Measurements from ENCODE around the gene NME9. TPM values are rescaled to one million over a fixed set of nuclear protein-coding genes. Genes with fewer than 3 reads are reported as not detected.

NME9 gene
- total RNA-seq, 2 donors from 2014 or later, result 0.40 to 1.3 TPM

- H3K9me3 ChIP-seq (ENCODE audit: control insufficient read depth, low read length), result no peaks in the 10 kb centered on the region
- H3K4me3 ChIP-seq (ENCODE audit: low read length), result no peak overlapping the region
- Mint-ChIP-seq H3K27me3 (ENCODE audit: insufficient read depth) (no peaks in the 10 kb centered on the region), H3K27ac (no peak overlapping the region), H3K4me1 (peaks cover 2% of the 10 kb centered on the region), H3K9me3 (no peaks in the 10 kb centered on the region), H3K36me3 (ENCODE audit: low read depth) (no peaks in the 10 kb centered on the region), H3K4me3 (no peak overlapping the region)
- 87 to 95% methylated on average over 7 of the region's 7 CpGs for WGBS, 2 experiments (ENCODE audit: insufficient coverage in 1 of 2, insufficient read length in 1 of 2)
- H3K4me1 ChIP-seq (ENCODE audit: control insufficient read depth, insufficient read depth, low read length), result no peaks in the 10 kb centered on the region
- no peak for DNase-seq
- no peak overlapping the region for H3K9ac ChIP-seq (ENCODE audit: extremely low read depth, low read length, poor library complexity, severe bottlenecking)
- TF ChIP-seq CTCF (conservative IDR thresholded peaks at IDR 0.05), result no peak
- no peaks in the 10 kb centered on the region for H3K27me3 ChIP-seq (ENCODE audit: control insufficient read depth, insufficient read depth, low read length, poor library complexity, severe bottlenecking)
- no peaks in the 10 kb centered on the region for H3K36me3 ChIP-seq (ENCODE audit: control insufficient read depth, insufficient read depth, low read length)
- no peak overlapping the region for H3K27ac ChIP-seq (ENCODE audit: low read depth, low read length)
These were observed 32.9 kb upstream of the NME9 start for GRCh38 chr3:138362538-138362937.

GRCh38 chr3:138361561-138361971 is 31.9 kb upstream of the NME9 start:
- no peaks in the 10 kb centered on the region for H3K4me1 ChIP-seq (ENCODE audit: control insufficient read depth, insufficient read depth, low read length)
- no peaks in the 10 kb centered on the region for H3K36me3 ChIP-seq (ENCODE audit: control insufficient read depth, insufficient read depth, low read length)
- H3K27me3 ChIP-seq (ENCODE audit: control insufficient read depth, insufficient read depth, low read length, poor library complexity, severe bottlenecking), result no peaks in the 10 kb centered on the region
- no peak overlapping the region for H3K27ac Mint-ChIP-seq
- no peak overlapping the region for H3K27ac ChIP-seq (ENCODE audit: low read depth, low read length)
- WGBS, 2 experiments (ENCODE audit: insufficient coverage in 1 of 2, insufficient read length in 1 of 2), result 89 to 93% methylated on average over 7 of the region's 7 CpGs
- H3K27me3 Mint-ChIP-seq (ENCODE audit: insufficient read depth), result no peaks in the 10 kb centered on the region
- H3K4me3 Mint-ChIP-seq, result no peak overlapping the region
- H3K9me3 ChIP-seq (ENCODE audit: control insufficient read depth, low read length), result no peaks in the 10 kb centered on the region
- DNase-seq, result no peak
- H3K36me3 Mint-ChIP-seq (ENCODE audit: low read depth), result no peaks in the 10 kb centered on the region
- no peak for TF ChIP-seq CTCF (conservative IDR thresholded peaks at IDR 0.05)
- no peak overlapping the region for H3K4me3 ChIP-seq (ENCODE audit: low read length)
- H3K9ac ChIP-seq (ENCODE audit: extremely low read depth, low read length, poor library complexity, severe bottlenecking), result no peak overlapping the region
- peaks cover 2% of the 10 kb centered on the region for H3K4me1 Mint-ChIP-seq
- H3K9me3 Mint-ChIP-seq, result no peaks in the 10 kb centered on the region

DNA sequence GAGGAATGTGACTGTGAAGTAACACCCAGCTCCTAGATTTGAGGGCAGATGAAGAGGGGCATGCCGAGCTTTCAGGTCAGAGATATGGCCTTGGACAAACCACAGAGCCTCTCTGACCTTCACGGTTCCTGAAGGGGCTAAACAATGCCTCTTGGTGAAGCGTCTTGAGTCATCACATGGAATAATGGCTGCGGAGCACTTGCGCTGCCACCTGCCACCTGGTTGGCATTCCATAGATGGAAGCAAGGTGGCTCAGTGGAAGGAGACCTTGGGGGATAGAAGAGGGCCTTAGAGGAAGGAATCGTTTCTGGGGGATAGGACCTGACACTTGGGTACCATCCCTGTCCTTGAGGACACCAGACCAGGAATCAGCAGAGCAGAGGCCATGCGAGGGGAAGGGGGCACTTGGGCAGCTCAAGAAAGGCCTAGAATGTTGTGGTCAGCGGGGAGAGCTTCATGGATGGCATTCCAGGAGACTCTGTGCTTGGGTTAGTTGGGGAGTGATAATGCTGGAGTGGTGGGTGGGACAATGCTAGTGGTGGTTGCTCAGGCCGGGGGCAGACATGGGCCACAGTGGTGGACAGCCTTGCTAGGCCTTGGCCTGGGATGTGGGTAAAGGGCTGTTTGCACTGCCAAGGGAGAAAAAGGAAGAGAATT is 31.3 kb upstream of the NME9 start:
- H3K4me1 ChIP-seq (ENCODE audit: control insufficient read depth, insufficient read depth, low read length), result no peaks in the 10 kb centered on the region

More for the DNA sequence above, 31.3 kb upstream of the NME9 start:
- H3K9me3 Mint-ChIP-seq, result no peaks in the 10 kb centered on the region
- H3K4me3 Mint-ChIP-seq, result no peak overlapping the region
- H3K4me1 Mint-ChIP-seq, result peaks cover 2% of the 10 kb centered on the region
- DNase-seq, result no peak
- Histone ChIP-seq H3K27ac (ENCODE audit: low read depth, low read length) (no peak overlapping the region), H3K9ac (ENCODE audit: extremely low read depth, low read length, poor library complexity, severe bottlenecking) (no peak overlapping the region), H3K9me3 (ENCODE audit: control insufficient read depth, low read length) (no peaks in the 10 kb centered on the region), H3K36me3 (ENCODE audit: control insufficient read depth, insufficient read depth, low read length) (no peaks in the 10 kb centered on the region), H3K4me3 (ENCODE audit: low read length) (no peak overlapping the region), H3K27me3 (ENCODE audit: control insufficient read depth, insufficient read depth, low read length, poor library complexity, severe bottlenecking) (no peaks in the 10 kb centered on the region)
- H3K36me3 Mint-ChIP-seq (ENCODE audit: low read depth), result no peaks in the 10 kb centered on the region
- WGBS, 2 experiments (ENCODE audit: insufficient coverage in 1 of 2, insufficient read length in 1 of 2), result 89 to 94% methylated on average over 7 to 9 of the region's 9 CpGs
- TF ChIP-seq CTCF (conservative IDR thresholded peaks at IDR 0.05), result no peak
- no peaks in the 10 kb centered on the region for H3K27me3 Mint-ChIP-seq (ENCODE audit: insufficient read depth)
- no peak overlapping the region for H3K27ac Mint-ChIP-seq

Measured in endodermal cell (in vitro differentiated cells).